Neural cell (in vitro differentiated cells): Measurements from ENCODE around the gene PRRT3. TPM values are rescaled to one million over a fixed set of nuclear protein-coding genes. Genes with fewer than 3 reads are reported as not detected.

Source experiments
- H2AFZ ChIP-seq: fragments of 200-600, 300-800 bp; sonication (generic), shearing (Covaris generic); 2 replicates; pipeline ENCODE4 v1.6.0; 2014; ENCODE audit warnings: low read depth, mild to moderate bottlenecking, antibody characterized with exemption, low read length, moderate library complexity
- H3F3A ChIP-seq: fragments of 200-600 bp; shearing (Covaris generic); 2 replicates; pipeline ENCODE4 v1.6.1; 2016; ENCODE audit warnings: mild to moderate bottlenecking, moderate library complexity, mixed read lengths, antibody characterized with exemption, low read length; ENCODE audit not compliant: insufficient read depth, poor library complexity, severe bottlenecking
- H3K27ac ChIP-seq: fragments of 200-600, 300-800 bp; sonication (generic), shearing (Covaris generic); 2 replicates; pipeline ENCODE4 v1.5.1; 2014; ENCODE audit warnings: mild to moderate bottlenecking, low read length, moderate library complexity
- H3K27me3 ChIP-seq: fragments of 300-800, 200-600 bp; sonication (generic), shearing (Covaris generic); 2 replicates; pipeline ENCODE4 v1.6.0; 2014; ENCODE audit warnings: mild to moderate bottlenecking, low read depth, low read length, moderate library complexity; ENCODE audit not compliant: insufficient read depth
- H3K36me3 ChIP-seq: fragments of 300-800, 200-600 bp; sonication (generic), shearing (Covaris generic); 2 replicates; pipeline ENCODE4 v1.5.1; 2014; ENCODE audit warnings: mild to moderate bottlenecking, antibody characterized with exemption, low read length, moderate library complexity; ENCODE audit not compliant: insufficient read depth
- H3K4me2 ChIP-seq: fragments of 300-800, 200-600 bp; sonication (generic), shearing (Covaris generic); 2 replicates; pipeline ENCODE4 v1.6.0; 2014; ENCODE audit warnings: mild to moderate bottlenecking, low read length
- H3K4me3 ChIP-seq: fragments of 300-800, 200-600 bp; sonication (generic), shearing (Covaris generic); 2 replicates; pipeline ENCODE4 v1.5.1; 2014; ENCODE audit warnings: mild to moderate bottlenecking, low read length, moderate library complexity
- H3K79me2 ChIP-seq: fragments of 200-600 bp; shearing (Covaris generic); replicated peaks from 2 replicates; pipeline ENCODE4 v1.6.0; 2014; ENCODE audit warnings: mild to moderate bottlenecking, low read length, moderate library complexity; ENCODE audit not compliant: insufficient read depth
- H3K9ac ChIP-seq: fragments of 300-800, 200-600 bp; sonication (generic), shearing (Covaris generic); 2 replicates; pipeline ENCODE4 v1.6.1; 2016; ENCODE audit warnings: mild to moderate bottlenecking, low read length, mixed read lengths
- H3K9me2 ChIP-seq: fragments of 200-600 bp; shearing (Covaris generic); 2 replicates; pipeline ENCODE4 v1.6.1; 2016; ENCODE audit warnings: mild to moderate bottlenecking, low read length, mixed read lengths; ENCODE audit not compliant: insufficient read depth
- H3K9me3 ChIP-seq: fragments of 200-600, 300-800 bp; sonication (generic), shearing (Covaris generic); 2 replicates; pipeline ENCODE4 v1.6.1; 2016; ENCODE audit warnings: mild to moderate bottlenecking, mixed run types, low read length, moderate library complexity, mixed read lengths
- H4K20me1 ChIP-seq: fragments of 200-600 bp; shearing (Covaris generic); 2 replicates; pipeline ENCODE4 v1.6.1; 2016; ENCODE audit warnings: mild to moderate bottlenecking, mixed run types; ENCODE audit not compliant: insufficient read depth
- CTCF ChIP-seq: fragments of 450-650 bp; IDR thresholded peaks from 2 replicates; pipeline ENCODE4 v1.5.1; 2014; ENCODE audit warnings: antibody characterized with exemption, mild to moderate bottlenecking, moderate library complexity; ENCODE audit not compliant: poor library complexity, severe bottlenecking
- EP300 ChIP-seq: fragments of 450-650 bp; conservative IDR thresholded peaks from 2 replicates; pipeline ENCODE4 v1.6.1; 2014; ENCODE audit warnings: antibody characterized with exemption, mild to moderate bottlenecking, moderate library complexity; ENCODE audit not compliant: poor library complexity, severe bottlenecking
- EZH2 ChIP-seq: fragments of 200-600, 300-800 bp; shearing (Covaris generic), sonication (generic); IDR thresholded peaks from 2 replicates; pipeline ENCODE4 v1.6.1; 2014; ENCODE audit warnings: antibody characterized with exemption, low read length, borderline replicate concordance, mild to moderate bottlenecking; ENCODE audit not compliant: insufficient read depth, poor library complexity, severe bottlenecking
- MXI1 ChIP-seq: fragments of 450-650 bp; conservative IDR thresholded peaks from 2 replicates; pipeline ENCODE4 v1.6.1; 2014; ENCODE audit warnings: antibody characterized with exemption, mild to moderate bottlenecking; ENCODE audit not compliant: poor library complexity, severe bottlenecking
- POLR2AphosphoS5 ChIP-seq: IDR thresholded peaks from 2 replicates; pipeline ENCODE4 v1.6.1; 2012
- RAD21 ChIP-seq: fragments of 450-650 bp; conservative IDR thresholded peaks from 2 replicates; pipeline ENCODE4 v1.6.1; 2014; ENCODE audit warnings: antibody characterized with exemption, mild to moderate bottlenecking, moderate library complexity
- SMC3 ChIP-seq: fragments of 450-650 bp; conservative IDR thresholded peaks from 2 replicates; pipeline ENCODE4 v1.6.1; 2014; ENCODE audit warnings: antibody characterized with exemption, mild to moderate bottlenecking, moderate library complexity; ENCODE audit not compliant: poor library complexity
- TAF1 ChIP-seq: IDR thresholded peaks from 2 replicates; pipeline ENCODE4 v1.6.1; 2012; ENCODE audit warnings: low read depth
- polyA plus RNA-seq: library from polyadenylated mRNA; depleted of rRNA; stranded (reverse); fragments of >200 nt; gene quantifications from 2 replicates; pipeline ENCODE4 v1.2.3, GENCODE V29; 2014
- TF ChIP-seq, protein P1 (sequence below): IDR thresholded peaks from 2 replicates; pipeline ENCODE4 v1.6.1; 2012; ENCODE audit warnings: borderline replicate concordance

The PRRT3 gene
- polyA plus RNA-seq, 1 donor from 2014 or later: 2.9 TPM

GRCh38 chr3:9934235-9934621, 18.0 kb downstream of the PRRT3 start:
- peak overlapping the region; percentile 95 for H3K4me2 ChIP-seq
- peak overlapping the region; percentile 86 for H3K4me3 ChIP-seq
- no peaks in the 10 kb centered on the region for H4K20me1 ChIP-seq
- no peaks in the 10 kb centered on the region for H3F3A ChIP-seq
- no peaks in the 10 kb centered on the region for H3K36me3 ChIP-seq
- H3K9ac ChIP-seq: peak overlapping the region; percentile 83
- H3K9me3 ChIP-seq: no peaks in the 10 kb centered on the region
- H2AFZ ChIP-seq: peak overlapping the region; percentile 78
- H3K9me2 ChIP-seq: no peaks in the 10 kb centered on the region
- peak overlapping the region; percentile 79 for H3K27ac ChIP-seq
- H3K79me2 ChIP-seq: no peaks in the 10 kb centered on the region
- no peaks in the 10 kb centered on the region for H3K27me3 ChIP-seq
- TF ChIP-seq MXI1 (no peak), SMC3 (peak; percentile 1)

DNA sequence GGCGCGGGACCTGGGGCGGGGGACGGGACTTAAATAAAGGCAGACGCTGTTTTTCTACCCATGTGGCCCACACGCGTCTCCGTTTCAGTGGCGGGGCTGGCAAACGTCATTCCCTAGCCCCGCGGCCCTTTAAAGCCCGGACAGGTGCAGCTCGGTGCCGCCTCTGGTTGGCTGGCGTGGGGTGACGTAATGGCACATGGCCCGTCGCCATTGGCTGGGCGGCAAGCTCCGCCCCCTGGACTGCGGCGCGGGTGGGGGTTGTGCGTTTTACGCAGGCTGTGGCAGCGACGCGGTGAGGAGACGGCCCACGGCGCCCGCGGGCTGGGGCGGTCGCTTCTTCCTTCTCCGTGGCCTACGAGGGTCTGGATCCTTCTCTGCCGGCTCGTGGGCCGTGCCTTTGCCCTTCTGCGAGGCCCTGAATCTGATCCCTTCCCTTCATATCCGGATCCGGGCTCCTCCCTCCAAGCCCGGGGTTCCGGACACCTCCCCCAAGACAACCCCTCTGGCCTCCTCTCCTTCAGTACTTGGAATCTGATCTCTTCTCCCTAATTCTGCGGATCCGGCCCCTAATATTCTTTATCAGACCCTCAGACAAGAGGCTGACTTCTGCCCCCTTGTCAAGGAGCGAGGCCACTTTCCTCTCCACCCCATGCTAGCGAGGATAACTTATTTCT, 18.5 kb downstream of the PRRT3 start, which contains the start of gene CRELD1:
CRELD1 (plus strand) TSS at position 274 of the 674 bp plus-strand sequence. CDS start 605 bp downstream, outside the sequence.
- no peaks in the 10 kb centered on the region for H4K20me1 ChIP-seq
- H3K4me2 ChIP-seq: peak within 1 kb of the TSS; percentile 95
- peak within 1 kb of the TSS; percentile 83 for H3K9ac ChIP-seq
- H3K36me3 ChIP-seq: no peaks in the 10 kb centered on the region
- no peaks in the 10 kb centered on the region for H3K9me2 ChIP-seq
- H3K27me3 ChIP-seq: no peaks in the 10 kb centered on the region
- H3K9me3 ChIP-seq: no peaks in the 10 kb centered on the region
- H2AFZ ChIP-seq: peak within 1 kb of the TSS; percentile 78
- peak within 1 kb of the TSS; percentile 79 for H3K27ac ChIP-seq
- no peaks in the 10 kb centered on the region for H3F3A ChIP-seq
- TF ChIP-seq EZH2 (no peak), EP300 (peak; percentile 10), TAF1 (peak; percentile 65), MXI1 (peak; percentile 96), RAD21 (no peak), SMC3 (peak; percentile 10), POLR2AphosphoS5 (peak; percentile 85), CTCF (no peak)
- TF ChIP-seq, protein P1, sequence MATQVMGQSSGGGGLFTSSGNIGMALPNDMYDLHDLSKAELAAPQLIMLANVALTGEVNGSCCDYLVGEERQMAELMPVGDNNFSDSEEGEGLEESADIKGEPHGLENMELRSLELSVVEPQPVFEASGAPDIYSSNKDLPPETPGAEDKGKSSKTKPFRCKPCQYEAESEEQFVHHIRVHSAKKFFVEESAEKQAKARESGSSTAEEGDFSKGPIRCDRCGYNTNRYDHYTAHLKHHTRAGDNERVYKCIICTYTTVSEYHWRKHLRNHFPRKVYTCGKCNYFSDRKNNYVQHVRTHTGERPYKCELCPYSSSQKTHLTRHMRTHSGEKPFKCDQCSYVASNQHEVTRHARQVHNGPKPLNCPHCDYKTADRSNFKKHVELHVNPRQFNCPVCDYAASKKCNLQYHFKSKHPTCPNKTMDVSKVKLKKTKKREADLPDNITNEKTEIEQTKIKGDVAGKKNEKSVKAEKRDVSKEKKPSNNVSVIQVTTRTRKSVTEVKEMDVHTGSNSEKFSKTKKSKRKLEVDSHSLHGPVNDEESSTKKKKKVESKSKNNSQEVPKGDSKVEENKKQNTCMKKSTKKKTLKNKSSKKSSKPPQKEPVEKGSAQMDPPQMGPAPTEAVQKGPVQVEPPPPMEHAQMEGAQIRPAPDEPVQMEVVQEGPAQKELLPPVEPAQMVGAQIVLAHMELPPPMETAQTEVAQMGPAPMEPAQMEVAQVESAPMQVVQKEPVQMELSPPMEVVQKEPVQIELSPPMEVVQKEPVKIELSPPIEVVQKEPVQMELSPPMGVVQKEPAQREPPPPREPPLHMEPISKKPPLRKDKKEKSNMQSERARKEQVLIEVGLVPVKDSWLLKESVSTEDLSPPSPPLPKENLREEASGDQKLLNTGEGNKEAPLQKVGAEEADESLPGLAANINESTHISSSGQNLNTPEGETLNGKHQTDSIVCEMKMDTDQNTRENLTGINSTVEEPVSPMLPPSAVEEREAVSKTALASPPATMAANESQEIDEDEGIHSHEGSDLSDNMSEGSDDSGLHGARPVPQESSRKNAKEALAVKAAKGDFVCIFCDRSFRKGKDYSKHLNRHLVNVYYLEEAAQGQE: peak; percentile 23
- H3K79me2 ChIP-seq: no peaks in the 10 kb centered on the region
- peak within 1 kb of the TSS; percentile 86 for H3K4me3 ChIP-seq
